HEK293T (cell line): Measurements from ENCODE around the gene MAPK6.

ENCODE experiments used
- BHLHE40 ChIP-seq: fragments of 450-650 bp; IDR thresholded peaks from 2 replicates; pipeline ENCODE4 v1.6.1; 2016; ENCODE audit warnings: mild to moderate bottlenecking, moderate library complexity, borderline replicate concordance
- FOXA1 ChIP-seq: fragments of 450-650 bp; IDR thresholded peaks from 2 replicates; pipeline ENCODE4 v1.6.1; 2016; ENCODE audit warnings: mild to moderate bottlenecking
- FOXM1 ChIP-seq: fragments of 450-650 bp; IDR thresholded peaks from 2 replicates; pipeline ENCODE4 v1.6.1; 2017; ENCODE audit warnings: mild to moderate bottlenecking, borderline replicate concordance
- L3MBTL2 ChIP-seq: fragments of 450-650 bp; conservative IDR thresholded peaks from 2 replicates; pipeline ENCODE4 v1.6.1; 2016; ENCODE audit warnings: mild to moderate bottlenecking
- LEF1 ChIP-seq: fragments of 450-650 bp; IDR thresholded peaks from 2 replicates; pipeline ENCODE4 v1.6.1; 2017; ENCODE audit warnings: mild to moderate bottlenecking, borderline replicate concordance
- NFRKB ChIP-seq: fragments of 450-650 bp; IDR thresholded peaks from 2 replicates; pipeline ENCODE4 v1.6.1; 2016; ENCODE audit warnings: mild to moderate bottlenecking, moderate library complexity
- PKNOX1 ChIP-seq: fragments of 450-650 bp; IDR thresholded peaks from 2 replicates; pipeline ENCODE4 v1.6.1; 2016
- TARDBP ChIP-seq: fragments of 450-650 bp; IDR thresholded peaks from 2 replicates; pipeline ENCODE4 v1.6.1; 2016

DNA sequence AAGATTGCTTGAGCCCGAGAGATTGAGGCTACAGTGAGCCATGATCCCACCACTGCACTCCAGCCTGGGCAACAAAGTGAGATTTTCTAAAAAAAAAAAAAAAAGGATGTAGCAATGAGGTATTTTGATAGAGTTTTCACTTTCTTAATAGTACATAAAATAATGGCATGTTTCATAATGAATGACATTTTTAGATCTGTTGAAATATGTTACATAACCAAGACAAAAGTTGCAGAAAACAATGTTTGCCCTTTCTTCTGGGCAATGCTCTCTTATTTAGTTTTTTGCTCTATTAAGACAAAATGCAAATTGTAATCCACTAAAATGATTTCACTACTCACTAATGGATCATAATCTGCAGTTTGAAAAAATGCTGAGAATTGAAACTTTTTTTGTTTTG, 4.4 kb upstream of the MAPK6 start:
- no peak for TF ChIP-seq TARDBP
- no peak for TF ChIP-seq PKNOX1
- no peak for TF ChIP-seq NFRKB
- no peak for TF ChIP-seq FOXM1
- no peak for TF ChIP-seq LEF1
- TF ChIP-seq BHLHE40, result no peak
- TF ChIP-seq FOXA1, result no peak
- no peak for TF ChIP-seq L3MBTL2
